ENCODE measurements around the gene NR2F1. TPM values are rescaled to one million over a fixed set of nuclear protein-coding genes. Genes with fewer than 3 reads are reported as not detected.
A peak's percentile ranks its signal among the peaks of the same experiment; 100 is the strongest.
"Not testable (repeated sequence)": the region's sequence is repeated elsewhere in the genome, so short reads cannot be mapped to it uniquely, and the experiment has no call there.

The NR2F1 gene
- total RNA-seq (not detected), polyA plus RNA-seq (not detected)

GRCh38 chr5:93582677-93583438 lies at the start of gene NR2F1:
TSS of gene NR2F1 (plus strand) at chr5:93583222. CDS start at chr5:93585024, 1,802 bp downstream.
- Mint-ChIP-seq H3K27me3 (peaks cover 39 to 42% of the 10 kb centered on the region in 2 donors), H3K9me3 (peaks cover 0 to 14% (median 8%) of the 10 kb centered on the region in 8 donors), H3K36me3 (peaks cover 1 to 5% of the 10 kb centered on the region in 2 donors), H3K27ac (no peak within 1 kb of the TSS), H3K4me3 (peak within 1 kb of the TSS in 3 of 8 donors; percentile 68 to 81 (median 80)), H3K4me1 (peaks cover 15 to 39% (median 26%) of the 10 kb centered on the region in 4 donors)
- intact Hi-C loops (cut with micrococcal nuclease) = loop anchor here (5.0 to 10.0 kb wide), 3 partner anchors 529 to 1269 kb away; partner anchors contain the start of genes KIAA0825 and SLF1
- Histone ChIP-seq H3K27me3 (ENCODE audit: insufficient read depth, low read length) (peaks cover 75% of the 10 kb centered on the region), H3K27ac (ENCODE audit: low read depth, low read length) (no peak within 1 kb of the TSS), H3K4me1 (ENCODE audit: insufficient read depth, low read length) (peaks cover 52% of the 10 kb centered on the region), H3K4me3 (ENCODE audit: low read length in 2 of 2) (peak within 1 kb of the TSS in 1 of 2 donors; percentile 18), H3K36me3 (ENCODE audit: insufficient read depth, low read length) (no peaks in the 10 kb centered on the region), H3K9me3 (ENCODE audit: control insufficient read depth in 1 of 2, low read length in 2 of 2) (no peaks in the 10 kb centered on the region)
- POLR2A ChIA-PET (ENCODE audit: partially characterized antibody) = no interaction called here
- no peak for DNase-seq
- CTCF ChIA-PET (ENCODE audit: partially characterized antibody) = interaction anchor here (0.6 to 1.7 kb wide), 6 partner anchors 8 to 327 kb away, joined by 3 to 13 read pairs (median 3); no protein-coding TSS in a partner anchor

- intact Hi-C loops (cut with micrococcal nuclease) = no loop called here
- DNase-seq = no peak
These were observed 37.1 kb upstream of the NR2F1 start for GRCh38 chr5:93545872-93546271.

GRCh38 chr5:93549594-93549993 lies 33.4 kb upstream of the NR2F1 start:
- H3K36me3 Mint-ChIP-seq; H3K4me1 Mint-ChIP-seq; H3K36me3 ChIP-seq (ENCODE audit: insufficient read depth, low read length); H3K27ac ChIP-seq (ENCODE audit: low read depth, low read length); H3K27me3 ChIP-seq (ENCODE audit: insufficient read depth, low read length); H3K4me1 ChIP-seq (ENCODE audit: insufficient read depth, low read length); H3K27ac Mint-ChIP-seq; intact Hi-C loops (cut with micrococcal nuclease); CTCF ChIA-PET (ENCODE audit: partially characterized antibody); H3K9me3 Mint-ChIP-seq; H3K4me3 Mint-ChIP-seq; POLR2A ChIA-PET (ENCODE audit: partially characterized antibody); H3K4me3 ChIP-seq (ENCODE audit: low read length in 2 of 2); H3K9me3 ChIP-seq (ENCODE audit: control insufficient read depth in 1 of 2, low read length in 2 of 2); DNase-seq: not testable (repeated sequence)
- peaks cover 5 to 15% of the 10 kb centered on the region in 2 donors for H3K27me3 Mint-ChIP-seq

More at GRCh38 chr5:93545872-93546271, 37.1 kb upstream of the NR2F1 start:
- no peak overlapping the region for H3K27ac ChIP-seq (ENCODE audit: low read depth, low read length)
- H3K27me3 ChIP-seq (ENCODE audit: insufficient read depth, low read length) = no peaks in the 10 kb centered on the region
- H3K9me3 ChIP-seq (ENCODE audit: control insufficient read depth in 1 of 2, low read length in 2 of 2) = no peaks in the 10 kb centered on the region
- peaks cover 8 to 17% of the 10 kb centered on the region in 2 donors for H3K27me3 Mint-ChIP-seq
- H3K36me3 ChIP-seq (ENCODE audit: insufficient read depth, low read length) = no peaks in the 10 kb centered on the region
- ChIA-PET CTCF (ENCODE audit: partially characterized antibody) (no interaction called here), POLR2A (ENCODE audit: partially characterized antibody) (no interaction called here)
- H3K4me3 Mint-ChIP-seq = no peak overlapping the region
- H3K4me1 ChIP-seq (ENCODE audit: insufficient read depth, low read length) = no peaks in the 10 kb centered on the region
- H3K9me3 Mint-ChIP-seq = peaks cover 0 to 3% (median 0%) of the 10 kb centered on the region in 8 donors
- no peak overlapping the region for H3K27ac Mint-ChIP-seq
- no peak overlapping the region for H3K4me3 ChIP-seq (ENCODE audit: low read length in 2 of 2)
- no peaks in the 10 kb centered on the region for H3K36me3 Mint-ChIP-seq
- no peaks in the 10 kb centered on the region for H3K4me1 Mint-ChIP-seq

- ChIA-PET POLR2A (ENCODE audit: partially characterized antibody) (no interaction called here), CTCF (ENCODE audit: partially characterized antibody) (no interaction called here)
- Histone ChIP-seq H3K27me3 (ENCODE audit: insufficient read depth, low read length) (no peaks in the 10 kb centered on the region), H3K36me3 (ENCODE audit: insufficient read depth, low read length) (no peaks in the 10 kb centered on the region), H3K9me3 (ENCODE audit: control insufficient read depth in 1 of 2, low read length in 2 of 2) (no peaks in the 10 kb centered on the region), H3K4me3 (ENCODE audit: low read length in 2 of 2) (no peak overlapping the region), H3K27ac (ENCODE audit: low read depth, low read length) (no peak overlapping the region), H3K4me1 (ENCODE audit: insufficient read depth, low read length) (no peaks in the 10 kb centered on the region)
- Mint-ChIP-seq H3K36me3 (no peaks in the 10 kb centered on the region), H3K9me3 (peaks cover 0 to 2% (median 0%) of the 10 kb centered on the region in 8 donors), H3K27ac (no peak overlapping the region), H3K4me1 (no peaks in the 10 kb centered on the region), H3K4me3 (no peak overlapping the region), H3K27me3 (peaks cover 14 to 18% of the 10 kb centered on the region in 2 donors)
- DNase-seq = no peak
- intact Hi-C loops (cut with micrococcal nuclease) = no loop called here
These were observed 25.9 kb upstream of the NR2F1 start for GRCh38 chr5:93557021-93557604.

- peaks cover 22% of the 10 kb centered on the region for H3K27me3 ChIP-seq (ENCODE audit: insufficient read depth, low read length)
- no peak overlapping the region for H3K4me3 ChIP-seq (ENCODE audit: low read length in 2 of 2)
- peaks cover 30 to 37% of the 10 kb centered on the region in 2 donors for H3K27me3 Mint-ChIP-seq
- H3K36me3 ChIP-seq (ENCODE audit: insufficient read depth, low read length) = no peaks in the 10 kb centered on the region
- H3K4me3 Mint-ChIP-seq = no peak overlapping the region
- CTCF ChIA-PET (ENCODE audit: partially characterized antibody) = no interaction called here
- H3K4me1 ChIP-seq (ENCODE audit: insufficient read depth, low read length) = peaks cover 8% of the 10 kb centered on the region
- H3K27ac Mint-ChIP-seq = no peak overlapping the region
- H3K4me1 Mint-ChIP-seq = peaks cover under 1 to 11% (median 4%) of the 10 kb centered on the region in 4 donors
- no peak for DNase-seq
- H3K9me3 ChIP-seq (ENCODE audit: control insufficient read depth in 1 of 2, low read length in 2 of 2) = no peaks in the 10 kb centered on the region
- no peak overlapping the region for H3K27ac ChIP-seq (ENCODE audit: low read depth, low read length)
- no peaks in the 10 kb centered on the region for H3K36me3 Mint-ChIP-seq
- POLR2A ChIA-PET (ENCODE audit: partially characterized antibody) = no interaction called here
- peaks cover 0 to 2% (median 0%) of the 10 kb centered on the region in 8 donors for H3K9me3 Mint-ChIP-seq
- intact Hi-C loops (cut with micrococcal nuclease) = no loop called here
These were observed 16.9 kb upstream of the NR2F1 start for GRCh38 chr5:93566091-93566490.

GRCh38 chr5:93567424-93567823 lies 15.6 kb upstream of the NR2F1 start:
- no peak for DNase-seq
- intact Hi-C loops (cut with micrococcal nuclease) = no loop called here
- Mint-ChIP-seq H3K27me3 (peaks cover 41 to 47% of the 10 kb centered on the region in 2 donors), H3K9me3 (peaks cover 0 to 5% (median under 1%) of the 10 kb centered on the region in 8 donors), H3K36me3 (no peaks in the 10 kb centered on the region), H3K4me1 (peaks cover 8 to 22% (median 13%) of the 10 kb centered on the region in 4 donors), H3K4me3 (no peak overlapping the region), H3K27ac (no peak overlapping the region)
- Histone ChIP-seq H3K9me3 (ENCODE audit: control insufficient read depth in 1 of 2, low read length in 2 of 2) (no peaks in the 10 kb centered on the region), H3K36me3 (ENCODE audit: insufficient read depth, low read length) (no peaks in the 10 kb centered on the region), H3K27me3 (ENCODE audit: insufficient read depth, low read length) (peaks cover 36% of the 10 kb centered on the region), H3K4me3 (ENCODE audit: low read length in 2 of 2) (no peak overlapping the region), H3K27ac (ENCODE audit: low read depth, low read length) (no peak overlapping the region), H3K4me1 (ENCODE audit: insufficient read depth, low read length) (peaks cover 13% of the 10 kb centered on the region)
- POLR2A ChIA-PET (ENCODE audit: partially characterized antibody) = no interaction called here
- CTCF ChIA-PET (ENCODE audit: partially characterized antibody) = no interaction called here

GRCh38 chr5:93569300-93570160 lies 13.5 kb upstream of the NR2F1 start:
- Histone ChIP-seq H3K4me3 (ENCODE audit: low read length in 2 of 2) (no peak overlapping the region), H3K4me1 (ENCODE audit: insufficient read depth, low read length) (peaks cover 17% of the 10 kb centered on the region), H3K36me3 (ENCODE audit: insufficient read depth, low read length) (no peaks in the 10 kb centered on the region), H3K27me3 (ENCODE audit: insufficient read depth, low read length) (peaks cover 56% of the 10 kb centered on the region), H3K27ac (ENCODE audit: low read depth, low read length) (no peak overlapping the region), H3K9me3 (ENCODE audit: control insufficient read depth in 1 of 2, low read length in 2 of 2) (no peaks in the 10 kb centered on the region)
- POLR2A ChIA-PET (ENCODE audit: partially characterized antibody) = no interaction called here
- peaks cover 0 to 8% (median under 1%) of the 10 kb centered on the region in 8 donors for H3K9me3 Mint-ChIP-seq
- no peaks in the 10 kb centered on the region for H3K36me3 Mint-ChIP-seq
- peaks cover 8 to 35% (median 19%) of the 10 kb centered on the region in 4 donors for H3K4me1 Mint-ChIP-seq
- DNase-seq = no peak
- intact Hi-C loops (cut with micrococcal nuclease) = no loop called here
- H3K27ac Mint-ChIP-seq = no peak overlapping the region
- H3K27me3 Mint-ChIP-seq = peaks cover 50 to 57% of the 10 kb centered on the region in 2 donors
- H3K4me3 Mint-ChIP-seq = peak overlapping the region in 5 of 8 donors; percentile 21 to 61 (median 52)
- CTCF ChIA-PET (ENCODE audit: partially characterized antibody) = no interaction called here

Data from CD4-positive, alpha-beta memory T cell (primary cell).